ENCODE data around the gene SMIM36. TPM values are rescaled to one million over a fixed set of nuclear protein-coding genes. Genes with fewer than 3 reads are reported as not detected.
"Not testable (repeated sequence)": the region's sequence is repeated elsewhere in the genome, so short reads cannot be mapped to it uniquely, and the experiment has no call there.

The SMIM36 gene
- total and polyA plus RNA-seq, 12 donors: not detected

DNA sequence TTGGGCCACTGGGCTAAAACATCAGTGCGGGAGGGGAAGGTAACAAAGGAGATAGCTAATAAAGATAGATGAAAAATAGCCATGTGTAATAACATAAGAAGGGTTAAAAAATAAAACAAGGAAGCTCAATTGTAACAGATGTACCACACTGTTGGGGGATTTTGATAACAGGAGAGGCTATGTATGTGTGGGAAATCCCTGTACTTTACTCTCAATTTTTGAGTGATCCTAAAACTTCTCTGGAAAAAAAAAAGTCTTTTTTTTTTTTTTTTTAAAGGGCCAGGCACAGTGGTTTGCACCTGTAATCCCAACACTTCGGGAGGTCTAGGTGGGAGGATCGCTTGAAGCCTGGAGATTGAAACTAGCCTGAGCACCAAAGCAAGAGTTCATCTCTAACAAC is 87.7 kb downstream of the SMIM36 start:
- no peak overlapping the region for H3K4me3 ChIP-seq
- 71 to 72% methylated on average over 3 of the region's 3 CpGs for WGBS, 2 donors

DNA sequence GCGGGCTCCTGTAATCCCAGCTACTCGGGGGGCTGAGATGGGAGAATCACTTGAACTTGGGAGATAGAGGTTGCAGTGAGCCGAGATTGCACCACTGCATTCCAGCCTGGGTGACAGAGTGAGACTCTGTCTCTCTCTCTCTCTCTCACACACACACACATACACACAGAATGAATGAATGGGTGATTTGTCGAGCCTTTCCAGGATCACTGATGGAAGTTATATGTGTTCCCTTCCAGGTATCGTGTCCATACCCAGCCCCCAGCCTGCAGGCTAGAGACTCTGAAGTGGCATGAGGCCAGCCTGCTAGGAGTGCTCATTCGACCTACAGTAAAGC is 88.5 kb downstream of the SMIM36 start:
- not testable (repeated sequence) for ATAC-seq, H3K36me3 ChIP-seq, H3K9me3 ChIP-seq, DNase-seq
- H3K4me3 ChIP-seq: peak overlapping the region in 1 of 10 donors; percentile 14
- WGBS, 2 donors: 56 to 63% methylated on average over 6 of the region's 6 CpGs
- peak overlapping the region in 1 of 10 donors; percentile 7 for H3K27ac ChIP-seq
- intact Hi-C loops (cut with DNase I): loop anchor here in 3 of 10 donors (5.0 to 10.0 kb wide), 3 partner anchors 90 to 332 kb away; partner anchors contain the start of genes PCTP (in 1 of the 3) and SMIM36 (in 1 of the 3)
- peaks cover 0 to 24% (median 0%) of the 10 kb centered on the region in 7 donors for H3K27me3 ChIP-seq
- peaks cover 4 to 30% (median 16%) of the 10 kb centered on the region in 9 donors for H3K4me1 ChIP-seq

More for the DNA sequence above, 87.7 kb downstream of the SMIM36 start:
- no peak for ATAC-seq
- Histone ChIP-seq H3K27ac (no peak overlapping the region), H3K4me1 (peaks cover 4 to 29% (median 16%) of the 10 kb centered on the region in 9 donors), H3K27me3 (peaks cover 0 to 24% (median 0%) of the 10 kb centered on the region in 7 donors), H3K36me3 (no peaks in the 10 kb centered on the region), H3K9me3 (no peaks in the 10 kb centered on the region)
- intact Hi-C loops (cut with DNase I): loop anchor here in 3 of 10 donors (5.0 to 10.0 kb wide), 3 partner anchors 89 to 331 kb away; partner anchors contain the start of genes PCTP (in 1 of the 3) and SMIM36 (in 1 of the 3)
- no peak for TF ChIP-seq CTCF (IDR thresholded peaks at IDR 0.05)
- DNase-seq: no peak

DNA sequence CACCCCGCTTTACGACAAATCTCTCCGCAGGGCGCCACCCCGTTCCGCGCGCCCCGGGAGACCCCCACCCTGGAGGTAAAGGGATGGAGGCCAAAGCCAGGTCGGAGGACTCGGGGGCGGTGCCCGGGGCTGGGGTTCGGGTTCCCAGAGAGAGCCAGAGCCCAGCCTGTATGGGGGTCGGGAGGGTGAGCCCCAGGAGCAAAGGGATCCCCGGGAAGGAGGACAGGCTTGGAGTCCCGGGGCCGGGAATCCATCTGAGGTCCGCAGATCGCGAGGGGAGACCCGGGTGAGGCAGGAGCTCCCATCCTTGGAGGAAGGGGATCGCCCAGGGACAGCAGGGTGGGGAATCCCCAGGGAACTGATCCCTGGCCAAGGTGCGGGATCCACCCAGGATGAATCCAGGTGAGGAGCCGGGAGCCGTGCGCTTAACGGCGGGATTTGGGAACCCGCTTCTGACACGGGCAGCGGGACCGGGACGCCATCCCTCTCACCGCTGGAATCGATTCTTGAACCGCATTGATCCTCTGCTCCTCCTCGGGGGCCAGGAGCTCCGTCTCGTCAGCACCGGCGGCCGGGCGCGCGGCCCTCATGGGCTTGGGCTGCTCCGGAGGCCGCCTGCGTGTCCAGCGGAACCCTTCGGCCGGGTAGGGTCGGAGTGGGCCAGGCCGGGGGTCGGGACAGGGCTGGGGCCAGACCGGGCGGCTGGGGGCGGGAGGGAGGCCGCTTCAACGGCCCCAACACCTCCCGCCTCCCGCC is 89.9 kb downstream of the SMIM36 start, which contains the start of gene MMD:
MMD (minus strand) TSS at position 657 of the 756 bp plus-strand sequence; CDS start at position 517, 140 bp downstream.
- TF ChIP-seq CTCF (IDR thresholded peaks at IDR 0.05): no peak
- H3K4me1 ChIP-seq: peaks cover 4 to 41% (median 28%) of the 10 kb centered on the region in 9 donors
- peaks cover 0 to 24% (median 0%) of the 10 kb centered on the region in 7 donors for H3K27me3 ChIP-seq
- H3K9me3 ChIP-seq: no peaks in the 10 kb centered on the region
- H3K27ac ChIP-seq: peak within 1 kb of the TSS; percentile 56 to 95 (median 89)
- H3K4me3 ChIP-seq: peak within 1 kb of the TSS; percentile 76 to 99 (median 95)
- intact Hi-C loops (cut with DNase I): loop anchor here in 3 of 10 donors (5.0 to 10.0 kb wide), 3 partner anchors 91 to 333 kb away; partner anchors contain the start of genes PCTP (in 1 of the 3) and SMIM36 (in 1 of the 3)
- ATAC-seq (peak; percentile 3 to 54 (median 20)), DNase-seq (no peak)
- H3K36me3 ChIP-seq: no peaks in the 10 kb centered on the region
- 1% methylated on average over 57 to 62 of the region's 62 CpGs for WGBS, 2 donors

GRCh38 chr17:55420776-55421178 is 90.5 kb downstream of the SMIM36 start:
- DNase-seq (peak; percentile 54 to 62), ATAC-seq (peak; percentile 26 to 70 (median 56))
- Histone ChIP-seq H3K27me3 (peaks cover 0 to 22% (median 0%) of the 10 kb centered on the region in 7 donors), H3K9me3 (no peaks in the 10 kb centered on the region), H3K36me3 (no peaks in the 10 kb centered on the region), H3K27ac (peak overlapping the region; percentile 56 to 95 (median 89)), H3K4me1 (peaks cover 4 to 47% (median 30%) of the 10 kb centered on the region in 9 donors), H3K4me3 (peak overlapping the region; percentile 76 to 99 (median 95))
- WGBS, 2 donors: 1% methylated on average over 21 of the region's 21 CpGs
- intact Hi-C loops (cut with DNase I): loop anchor here in 3 of 10 donors (5.0 to 10.0 kb wide), 3 partner anchors 92 to 334 kb away; partner anchors contain the start of genes PCTP (in 1 of the 3) and SMIM36 (in 1 of the 3)
- TF ChIP-seq CTCF (IDR thresholded peaks at IDR 0.05): no peak
